Body of pancreas (tissue), 4 donors: ENCODE data around the gene HECTD1. TPM values are rescaled to one million over a fixed set of nuclear protein-coding genes. Genes with fewer than 3 reads are reported as not detected.

Experiments
- ATAC-seq: fragments of 150-250 bp; one replicate; pipeline ENCODE4 v1.9.1; 2016
- DNase-seq, 4 donors: peaks; one replicate each; pipeline ENCODE4 v3.0.0-alpha.2; 2019
- H3K27ac ChIP-seq, 4 donors: fragments of 200-600 bp; sonication (generic); 1 replicate in 3 of 4; 2 replicates in 1 of 4; pipeline versions ENCODE4 v1.5.1 to v1.6.1; 2016 to 2019; ENCODE audit warnings: mild to moderate bottlenecking in 1 of 4, mixed read lengths in 1 of 4, moderate library complexity in 1 of 4
- H3K27me3 ChIP-seq, 2 donors: fragments of 200-600 bp; sonication (generic); one replicate each; pipeline ENCODE4 v1.6.0; 2016; ENCODE audit warnings: mild to moderate bottlenecking in 1 of 2
- H3K36me3 ChIP-seq, 2 donors: fragments of 200-600 bp; sonication (generic); replicated peaks in 1 of 2; 2 replicates each; pipeline ENCODE4 v1.5.1; 2016; ENCODE audit warnings: low read depth in 2 of 2; ENCODE audit not compliant: insufficient read depth in 1 of 2
- H3K4me1 ChIP-seq: fragments of 200-600 bp; sonication (generic); one replicate; pipeline ENCODE4 v1.6.0; 2016
- H3K4me3 ChIP-seq, 2 donors: fragments of 200-600 bp; sonication (generic); 1 replicate in 1 of 2; 2 replicates in 1 of 2; pipeline ENCODE4 v1.5.1; 2016 to 2019
- H3K9me3 ChIP-seq, 3 donors: fragments of 200-600 bp; sonication (generic); 1 replicate in 2 of 3; 2 replicates in 1 of 3; pipeline ENCODE4 v1.5.1; 2016
- POLR2A ChIP-seq, 3 donors: fragments of 450-650 bp; IDR thresholded peaks; one replicate each; pipeline ENCODE4 v1.6.1; 2016; ENCODE audit warnings: antibody characterized with exemption in 3 of 3, mild to moderate bottlenecking in 2 of 3
- WGBS, 2 donors: methylation state at CpG; one replicate each; pipeline ENCODE4 v1.1.5; 2017; 5-methylcytosine and 5-hydroxymethylcytosine counted together
- intact Hi-C: fragments of 100-400 bp; cut with DNase I; formaldehyde crosslinking; loops from one replicate; pipeline ENCODE4 v1.15.1; 2023
- total RNA-seq, 2 donors: library from RNA; depleted of rRNA; stranded (reverse); fragments of >200 nt; gene quantifications; one replicate each; pipeline ENCODE4 v1.1.0, GENCODE V29; 2016
- TF ChIP-seq, protein P1 (sequence below), 7 experiments: fragments of 450-650 bp in 4 of 7; fragments of 200-600 bp in 3 of 7; sonication (generic) in 3 of 7; IDR thresholded peaks; one replicate each; pipeline ENCODE4 v1.5.1; 2016 to 2019; ENCODE audit warnings: antibody characterized with exemption in 7 of 7

Gene HECTD1
- total RNA-seq, 2 donors from 2014 or later: 110 to 221 TPM

DNA sequence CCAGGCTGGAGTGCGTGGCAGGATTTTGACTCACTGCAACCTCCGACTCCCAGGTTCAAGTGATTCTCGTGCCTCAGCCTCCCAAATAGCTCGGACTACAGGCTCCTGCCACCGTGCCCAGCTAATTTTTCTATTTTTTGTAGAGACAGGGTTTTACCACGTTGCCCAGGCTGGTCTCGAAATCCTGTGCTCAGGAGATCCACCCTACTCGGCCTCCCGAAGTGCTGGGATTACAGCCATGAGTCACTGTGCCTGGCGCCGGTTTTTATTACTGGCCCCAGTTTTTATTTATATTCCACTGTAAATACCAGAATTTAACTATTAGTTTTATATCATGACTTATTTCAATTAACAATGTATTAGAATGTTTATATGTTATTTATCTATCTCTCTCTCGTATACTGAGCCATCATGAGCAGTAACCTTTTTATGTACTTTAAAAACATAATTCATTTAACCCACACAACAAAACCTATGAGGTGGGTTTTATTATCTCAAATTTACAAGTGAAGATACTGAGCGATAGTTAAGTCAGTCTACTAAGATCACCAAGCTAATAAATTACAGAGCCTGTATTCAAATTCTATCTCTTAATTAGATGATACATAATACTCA is 47.8 kb downstream of the HECTD1 start:
- no peak overlapping the region for H3K4me3 ChIP-seq
- 87 to 93% methylated on average over 13 of the region's 13 CpGs for WGBS, 2 donors
- TF ChIP-seq, protein P1, sequence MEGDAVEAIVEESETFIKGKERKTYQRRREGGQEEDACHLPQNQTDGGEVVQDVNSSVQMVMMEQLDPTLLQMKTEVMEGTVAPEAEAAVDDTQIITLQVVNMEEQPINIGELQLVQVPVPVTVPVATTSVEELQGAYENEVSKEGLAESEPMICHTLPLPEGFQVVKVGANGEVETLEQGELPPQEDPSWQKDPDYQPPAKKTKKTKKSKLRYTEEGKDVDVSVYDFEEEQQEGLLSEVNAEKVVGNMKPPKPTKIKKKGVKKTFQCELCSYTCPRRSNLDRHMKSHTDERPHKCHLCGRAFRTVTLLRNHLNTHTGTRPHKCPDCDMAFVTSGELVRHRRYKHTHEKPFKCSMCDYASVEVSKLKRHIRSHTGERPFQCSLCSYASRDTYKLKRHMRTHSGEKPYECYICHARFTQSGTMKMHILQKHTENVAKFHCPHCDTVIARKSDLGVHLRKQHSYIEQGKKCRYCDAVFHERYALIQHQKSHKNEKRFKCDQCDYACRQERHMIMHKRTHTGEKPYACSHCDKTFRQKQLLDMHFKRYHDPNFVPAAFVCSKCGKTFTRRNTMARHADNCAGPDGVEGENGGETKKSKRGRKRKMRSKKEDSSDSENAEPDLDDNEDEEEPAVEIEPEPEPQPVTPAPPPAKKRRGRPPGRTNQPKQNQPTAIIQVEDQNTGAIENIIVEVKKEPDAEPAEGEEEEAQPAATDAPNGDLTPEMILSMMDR (IDR thresholded peaks at IDR 0.05): no peak
- no peak for TF ChIP-seq POLR2A (IDR thresholded peaks at IDR 0.05)
- no peaks in the 10 kb centered on the region for H3K9me3 ChIP-seq
- DNase-seq (no peak), ATAC-seq (no peak)
- H3K27ac ChIP-seq: no peak overlapping the region
- intact Hi-C loops: no loop called here
- no peaks in the 10 kb centered on the region for H3K27me3 ChIP-seq
- peaks cover 6 to 13% of the 10 kb centered on the region in 2 donors for H3K36me3 ChIP-seq
- peaks cover 9% of the 10 kb centered on the region for H3K4me1 ChIP-seq

DNA sequence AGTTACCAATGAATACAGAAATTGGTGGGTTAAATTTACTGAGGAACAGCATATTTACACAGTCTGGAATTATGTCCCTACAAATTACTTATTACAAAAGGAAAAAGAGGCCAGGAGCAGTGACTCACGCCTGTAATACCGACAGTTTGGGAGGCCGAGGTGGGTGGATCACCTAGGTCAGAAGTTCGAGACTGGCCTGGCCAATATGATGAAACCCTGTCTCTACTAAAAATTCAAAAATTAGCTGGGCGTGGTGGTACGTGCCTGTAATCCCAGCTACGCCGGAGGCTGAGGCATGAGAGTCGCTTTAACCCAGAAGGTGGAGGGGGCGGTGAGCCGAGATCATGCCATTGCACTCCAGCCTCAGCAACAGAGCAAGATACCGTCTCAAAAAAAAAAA is 52.6 kb downstream of the HECTD1 start:
- intact Hi-C loops: no loop called here
- 78 to 81% methylated on average over 12 of the region's 12 CpGs for WGBS, 2 donors
- H3K9me3 ChIP-seq: no peaks in the 10 kb centered on the region
- H3K36me3 ChIP-seq: peaks cover 6 to 20% of the 10 kb centered on the region in 2 donors
- H3K27ac ChIP-seq: no peak overlapping the region
- no peak overlapping the region for H3K4me3 ChIP-seq
- TF ChIP-seq, protein P1 (IDR thresholded peaks at IDR 0.05): no peak
- TF ChIP-seq POLR2A (IDR thresholded peaks at IDR 0.05): no peak
- no peaks in the 10 kb centered on the region for H3K4me1 ChIP-seq
- H3K27me3 ChIP-seq: no peaks in the 10 kb centered on the region
- ATAC-seq: no peak
- DNase-seq: no peak

DNA sequence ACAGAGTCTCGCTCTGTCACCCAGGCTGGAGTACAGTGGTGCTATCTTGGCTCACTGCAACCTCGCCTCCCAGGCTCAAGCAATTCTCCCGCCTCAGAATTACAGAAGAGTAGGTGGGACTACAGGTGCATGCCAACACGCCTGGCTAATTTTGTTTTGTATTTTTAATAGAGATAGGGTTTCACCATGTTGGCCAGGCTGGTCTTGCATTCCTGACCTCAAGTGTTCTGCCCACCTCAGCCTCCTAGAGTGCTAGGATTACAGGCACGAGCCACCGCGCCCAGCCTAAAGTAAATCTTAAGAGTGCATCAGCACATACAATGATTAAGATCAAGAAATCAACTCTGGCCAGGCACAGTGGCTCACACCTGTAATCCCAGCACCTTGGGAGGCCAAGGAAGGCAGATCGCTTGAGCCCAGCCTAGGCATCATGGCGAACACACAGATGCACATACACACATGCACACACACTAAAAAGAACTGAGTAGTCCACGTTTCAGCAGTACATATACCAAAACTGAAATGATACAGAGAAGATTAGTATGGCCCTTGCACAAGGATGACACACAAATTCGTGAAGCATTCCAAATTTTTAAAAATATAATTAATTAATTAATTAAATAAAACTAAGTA is 65.0 kb downstream of the HECTD1 start:
- Histone ChIP-seq H3K27ac (no peak overlapping the region), H3K27me3 (no peaks in the 10 kb centered on the region), H3K36me3 (peaks cover 11 to 34% of the 10 kb centered on the region in 2 donors), H3K4me3 (no peak overlapping the region), H3K4me1 (no peaks in the 10 kb centered on the region), H3K9me3 (no peaks in the 10 kb centered on the region)
- WGBS, 2 donors: 90 to 93% methylated on average over 11 of the region's 11 CpGs
- DNase-seq: no peak
- no peak for ATAC-seq
- TF ChIP-seq POLR2A (IDR thresholded peaks at IDR 0.05): no peak
- TF ChIP-seq, protein P1 (IDR thresholded peaks at IDR 0.05): no peak
- intact Hi-C loops: no loop called here

DNA sequence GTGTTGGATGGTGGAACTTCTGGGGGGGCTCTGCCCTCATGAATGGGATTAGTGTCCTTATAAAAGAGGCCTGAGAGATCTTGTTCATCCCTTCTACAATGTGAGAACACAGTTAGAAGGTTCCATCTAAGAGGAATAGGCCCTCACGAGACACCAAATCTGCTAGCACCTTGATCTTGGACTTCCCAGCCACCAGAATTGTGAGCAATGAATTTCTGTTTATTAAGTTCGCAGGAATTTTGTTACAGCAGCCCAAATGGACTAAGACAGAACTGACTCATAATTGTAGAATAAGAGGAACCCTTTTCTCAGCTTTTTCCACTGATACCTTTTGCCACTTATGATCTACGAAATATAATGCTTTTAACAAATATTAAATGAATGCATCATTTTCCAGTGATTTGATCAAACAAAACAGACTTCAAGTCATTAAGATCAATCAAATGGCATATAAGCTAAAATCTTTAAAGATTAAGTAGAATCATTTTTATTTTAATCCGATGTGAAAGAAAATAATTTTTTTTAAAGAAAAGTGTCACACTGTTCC is 68.2 kb downstream of the HECTD1 start:
- H3K4me1 ChIP-seq: no peaks in the 10 kb centered on the region
- intact Hi-C loops: no loop called here
- DNase-seq (no peak), ATAC-seq (no peak)
- WGBS, 2 donors: 95 to 97% methylated on average over 4 of the region's 4 CpGs
- no peaks in the 10 kb centered on the region for H3K9me3 ChIP-seq
- TF ChIP-seq, protein P1 (IDR thresholded peaks at IDR 0.05): no peak
- TF ChIP-seq POLR2A (IDR thresholded peaks at IDR 0.05): no peak
- H3K27me3 ChIP-seq: no peaks in the 10 kb centered on the region
- no peak overlapping the region for H3K4me3 ChIP-seq
- peaks cover 3 to 42% of the 10 kb centered on the region in 2 donors for H3K36me3 ChIP-seq
- no peak overlapping the region for H3K27ac ChIP-seq
